Adipocyte (in vitro differentiated cells): ENCODE data around the gene STOML3.

Source experiments
- DNase-seq: peaks from one replicate; pipeline ENCODE4 v3.0.0-alpha.2; 2015; ENCODE audit warnings: low read depth
- H3K27me3 ChIP-seq: replicated peaks from 2 replicates; pipeline ENCODE4 v1.7.0; 2013; ENCODE audit warnings: mild to moderate bottlenecking, low read length, moderate library complexity; ENCODE audit not compliant: control insufficient read depth, insufficient read depth
- H3K36me3 ChIP-seq: 2 replicates; pipeline ENCODE4 v1.7.0; 2013; ENCODE audit warnings: low read length, mild to moderate bottlenecking, moderate library complexity; ENCODE audit not compliant: control insufficient read depth, insufficient read depth, severe bottlenecking
- H3K4me1 ChIP-seq: 2 replicates; pipeline ENCODE4 v1.7.0; 2013; ENCODE audit warnings: mild to moderate bottlenecking, low read length, moderate library complexity; ENCODE audit not compliant: control insufficient read depth, insufficient read depth
- H3K4me3 ChIP-seq: 2 replicates; pipeline ENCODE4 v1.7.0; 2013; ENCODE audit warnings: mild to moderate bottlenecking, low read length, moderate library complexity
- H3K9ac ChIP-seq: 2 replicates; pipeline ENCODE4 v1.7.0; 2013; ENCODE audit warnings: mild to moderate bottlenecking, low read length, moderate library complexity
- H3K9me3 ChIP-seq: 2 replicates; pipeline ENCODE4 v1.7.0; 2013; ENCODE audit warnings: mild to moderate bottlenecking, low read length, moderate library complexity; ENCODE audit not compliant: control insufficient read depth

STOML3 gene

GRCh38 chr13:38980750-38981078 is 9.9 kb downstream of the STOML3 start:
- H3K9me3 ChIP-seq: peaks cover 11% of the 10 kb centered on the region
- no peak for DNase-seq
- H3K4me3 ChIP-seq: no peak overlapping the region

GRCh38 chr13:38979891-38980749 is 10.5 kb downstream of the STOML3 start:
- no peaks in the 10 kb centered on the region for H3K27me3 ChIP-seq
- H3K36me3 ChIP-seq: no peaks in the 10 kb centered on the region
- peak; percentile 37 for DNase-seq
- no peak overlapping the region for H3K4me3 ChIP-seq
- H3K9me3 ChIP-seq: peaks cover 11% of the 10 kb centered on the region
- peaks cover 11% of the 10 kb centered on the region for H3K4me1 ChIP-seq
- H3K9ac ChIP-seq: no peak overlapping the region

More at GRCh38 chr13:38980750-38981078, 9.9 kb downstream of the STOML3 start:
- H3K4me1 ChIP-seq: peaks cover 11% of the 10 kb centered on the region
- no peak overlapping the region for H3K9ac ChIP-seq
- H3K27me3 ChIP-seq: no peaks in the 10 kb centered on the region
- no peaks in the 10 kb centered on the region for H3K36me3 ChIP-seq

GRCh38 chr13:38970380-38971051 is 20.1 kb downstream of the STOML3 start:
- H3K9ac ChIP-seq: no peak overlapping the region

GRCh38 chr13:38969187-38969586 is 21.4 kb downstream of the STOML3 start:
- no peaks in the 10 kb centered on the region for H3K36me3 ChIP-seq
- H3K4me3 ChIP-seq: no peak overlapping the region
- H3K27me3 ChIP-seq: peaks cover 5% of the 10 kb centered on the region
- H3K9ac ChIP-seq: no peak overlapping the region
- H3K9me3 ChIP-seq: no peaks in the 10 kb centered on the region
- DNase-seq: no peak
- H3K4me1 ChIP-seq: no peaks in the 10 kb centered on the region

More at GRCh38 chr13:38970380-38971051, 20.1 kb downstream of the STOML3 start:
- no peak overlapping the region for H3K4me3 ChIP-seq
- peaks cover 5% of the 10 kb centered on the region for H3K27me3 ChIP-seq
- no peak for DNase-seq
- no peaks in the 10 kb centered on the region for H3K9me3 ChIP-seq
- no peaks in the 10 kb centered on the region for H3K36me3 ChIP-seq
- H3K4me1 ChIP-seq: no peaks in the 10 kb centered on the region

- no peaks in the 10 kb centered on the region for H3K36me3 ChIP-seq
- no peak overlapping the region for H3K4me3 ChIP-seq
- H3K4me1 ChIP-seq: no peaks in the 10 kb centered on the region
- DNase-seq: no peak
- H3K9me3 ChIP-seq: no peaks in the 10 kb centered on the region
- H3K27me3 ChIP-seq: peaks cover 11% of the 10 kb centered on the region
- H3K9ac ChIP-seq: no peak overlapping the region
Measured at GRCh38 chr13:38967446-38967845, 23.2 kb downstream of the STOML3 start.

- Histone ChIP-seq H3K9ac (no peak overlapping the region), H3K27me3 (peaks cover 11% of the 10 kb centered on the region), H3K4me3 (no peak overlapping the region), H3K9me3 (peaks cover 9% of the 10 kb centered on the region), H3K4me1 (no peaks in the 10 kb centered on the region), H3K36me3 (no peaks in the 10 kb centered on the region)
- DNase-seq: no peak
Measured at GRCh38 chr13:38965281-38965680, 25.4 kb downstream of the STOML3 start.

- H3K9ac ChIP-seq: no peak overlapping the region
Measured at GRCh38 chr13:38960175-38960574, 30.5 kb downstream of the STOML3 start.

GRCh38 chr13:38957794-38958592 is 32.6 kb downstream of the STOML3 start:
- no peaks in the 10 kb centered on the region for H3K36me3 ChIP-seq
- no peak overlapping the region for H3K9ac ChIP-seq
- no peak overlapping the region for H3K4me3 ChIP-seq
- H3K4me1 ChIP-seq: no peaks in the 10 kb centered on the region
- no peaks in the 10 kb centered on the region for H3K27me3 ChIP-seq
- no peak for DNase-seq
- peaks cover 21% of the 10 kb centered on the region for H3K9me3 ChIP-seq

More at GRCh38 chr13:38960175-38960574, 30.5 kb downstream of the STOML3 start:
- peaks cover 21% of the 10 kb centered on the region for H3K9me3 ChIP-seq
- DNase-seq: no peak
- no peaks in the 10 kb centered on the region for H3K4me1 ChIP-seq
- no peaks in the 10 kb centered on the region for H3K36me3 ChIP-seq
- peaks cover 6% of the 10 kb centered on the region for H3K27me3 ChIP-seq
- H3K4me3 ChIP-seq: no peak overlapping the region

GRCh38 chr13:38954844-38955243 is 35.8 kb downstream of the STOML3 start:
- Histone ChIP-seq H3K9me3 (peaks cover 10% of the 10 kb centered on the region), H3K9ac (no peak overlapping the region), H3K4me3 (no peak overlapping the region), H3K36me3 (no peaks in the 10 kb centered on the region), H3K27me3 (no peaks in the 10 kb centered on the region), H3K4me1 (no peaks in the 10 kb centered on the region)
- DNase-seq: no peak

- H3K9ac ChIP-seq: no peak overlapping the region
- peaks cover 4% of the 10 kb centered on the region for H3K9me3 ChIP-seq
- H3K4me3 ChIP-seq: no peak overlapping the region
- no peaks in the 10 kb centered on the region for H3K27me3 ChIP-seq
- no peak for DNase-seq
- no peaks in the 10 kb centered on the region for H3K36me3 ChIP-seq
- H3K4me1 ChIP-seq: no peaks in the 10 kb centered on the region
Measured at GRCh38 chr13:38954291-38954690, 36.3 kb downstream of the STOML3 start.

GRCh38 chr13:38952827-38953226 is 37.8 kb downstream of the STOML3 start:
- no peak for DNase-seq
- Histone ChIP-seq H3K4me1 (no peaks in the 10 kb centered on the region), H3K4me3 (no peak overlapping the region), H3K9me3 (no peaks in the 10 kb centered on the region), H3K27me3 (no peaks in the 10 kb centered on the region), H3K36me3 (no peaks in the 10 kb centered on the region), H3K9ac (no peak overlapping the region)
